GM19351 (cell line): ENCODE measurements around the gene ATXN1.
"Not testable (repeated sequence)": the region's sequence is repeated elsewhere in the genome, so short reads cannot be mapped to it uniquely, and the experiment has no call there.

Source experiments
- ATAC-seq: cut with Tn5 transposase; IDR thresholded peaks from one replicate; pipeline ENCODE4 v1.9.1; 2021; ENCODE audit warnings: mild to moderate bottlenecking, moderate library complexity; ENCODE audit not compliant: unreplicated experiment

Gene ATXN1

DNA sequence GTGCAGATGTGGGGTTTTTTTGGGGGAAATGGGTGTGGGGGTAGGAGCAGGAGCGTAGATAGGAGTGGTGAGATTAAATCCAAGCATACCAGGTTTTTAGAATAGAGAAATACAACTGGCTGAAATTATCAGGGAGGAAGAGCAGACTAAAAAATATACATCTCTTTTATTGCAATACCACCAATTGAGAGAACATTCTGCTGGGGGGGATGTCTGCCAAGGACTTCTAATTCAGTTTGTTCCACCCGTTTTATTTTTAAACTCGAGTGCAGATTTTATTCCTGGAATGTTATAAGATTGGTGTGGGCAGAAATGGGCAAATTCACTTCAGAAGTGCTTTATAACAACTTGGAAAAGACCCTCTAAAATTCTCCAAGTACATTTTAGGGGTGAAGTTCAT lies 330.2 kb downstream of the ATXN1 start:
- ATAC-seq, result no peak

DNA sequence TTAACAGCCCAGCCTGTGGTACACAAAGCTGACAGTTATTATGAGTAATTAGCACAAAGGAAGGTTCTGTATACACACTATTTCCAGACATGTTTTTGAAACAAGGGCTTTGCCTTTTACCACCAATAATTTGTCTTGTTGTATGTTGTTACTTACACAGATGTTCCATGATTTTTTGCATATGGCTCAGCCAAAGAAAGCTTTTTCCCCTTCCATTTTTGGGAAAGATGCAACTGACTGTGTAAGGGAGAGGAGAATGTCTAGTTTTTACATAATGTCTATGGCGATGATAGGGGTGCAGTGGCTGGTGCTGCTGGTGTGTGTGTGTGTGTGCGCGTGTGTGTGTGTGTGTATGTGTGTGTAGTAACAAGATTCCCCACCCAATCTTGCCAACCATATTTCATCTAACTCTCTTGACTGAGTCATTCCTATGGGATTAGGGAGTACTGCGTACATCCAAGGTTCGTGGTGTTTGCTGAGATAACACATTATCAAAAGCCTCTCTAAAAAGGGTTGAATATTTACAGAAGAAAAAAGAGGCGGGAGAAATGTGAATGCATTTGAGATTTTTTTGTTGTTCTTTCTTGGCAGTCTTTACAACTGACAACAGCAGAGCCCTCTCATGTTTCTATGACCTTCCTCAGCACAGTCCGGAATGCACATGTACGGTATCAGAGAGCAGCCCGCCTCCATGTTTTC lies 330.7 kb downstream of the ATXN1 start:
- no peak for ATAC-seq

DNA sequence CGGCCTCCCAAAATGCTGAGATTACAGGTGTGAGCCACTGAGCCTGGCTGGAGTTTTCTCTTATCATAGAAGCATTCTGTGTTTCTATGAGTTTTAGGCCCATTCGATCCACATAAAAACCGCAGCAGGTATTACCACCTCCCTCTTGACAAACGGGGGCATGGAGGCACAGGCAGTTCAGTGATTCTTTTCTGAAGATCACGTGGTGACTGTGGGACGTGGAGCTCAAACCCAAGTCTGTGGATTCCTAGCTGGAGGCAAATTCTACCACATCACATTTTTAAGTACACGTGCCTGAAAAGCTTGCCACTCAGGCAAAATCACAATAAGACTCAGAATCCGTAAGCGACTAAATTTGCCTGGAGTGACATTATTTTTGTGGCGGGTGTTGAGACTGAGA lies 331.6 kb downstream of the ATXN1 start:
- no peak for ATAC-seq

GRCh38 chr6:16427124-16427523 lies 334.1 kb downstream of the ATXN1 start:
- no peak for ATAC-seq

- no peak for ATAC-seq
Observed at GRCh38 chr6:16425881-16426615, 335.2 kb downstream of the ATXN1 start.

- ATAC-seq, result peak; percentile 25
Observed at GRCh38 chr6:16421462-16421960, 339.7 kb downstream of the ATXN1 start.

DNA sequence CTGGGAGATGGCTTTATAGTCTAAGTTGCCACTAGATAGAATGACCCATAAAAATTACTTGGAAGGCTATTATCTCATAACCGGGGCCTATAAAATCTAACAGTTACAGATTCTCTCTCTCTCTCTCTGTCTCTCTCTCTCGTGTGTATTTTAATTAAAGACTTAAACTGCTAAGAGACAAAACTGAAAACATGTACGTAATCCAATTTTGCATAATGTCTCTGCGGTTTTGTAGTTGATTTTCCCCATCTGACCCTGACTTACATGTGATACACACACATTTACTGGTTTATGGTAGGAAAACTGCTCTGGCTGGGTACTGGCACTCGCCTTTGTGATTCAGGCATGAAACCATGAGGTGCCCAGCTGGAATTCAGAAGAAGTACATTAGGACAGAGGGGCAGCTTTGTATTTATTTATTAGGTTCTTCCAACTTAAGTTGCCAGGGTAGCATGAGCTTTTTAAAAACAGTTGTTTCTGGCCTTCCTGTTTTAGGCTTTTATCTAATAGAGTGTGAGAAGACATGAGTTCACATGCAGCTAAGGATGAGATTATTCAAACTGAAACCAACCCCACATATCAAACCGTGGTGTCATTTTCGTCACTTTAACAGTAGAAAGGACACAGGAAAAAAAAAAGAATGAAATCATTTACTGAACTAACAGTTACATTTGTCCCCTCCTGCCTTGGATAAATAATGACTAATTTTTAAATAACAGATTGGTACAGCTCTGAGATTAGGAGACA lies 340.4 kb downstream of the ATXN1 start:
- ATAC-seq, result peak; percentile 65

DNA sequence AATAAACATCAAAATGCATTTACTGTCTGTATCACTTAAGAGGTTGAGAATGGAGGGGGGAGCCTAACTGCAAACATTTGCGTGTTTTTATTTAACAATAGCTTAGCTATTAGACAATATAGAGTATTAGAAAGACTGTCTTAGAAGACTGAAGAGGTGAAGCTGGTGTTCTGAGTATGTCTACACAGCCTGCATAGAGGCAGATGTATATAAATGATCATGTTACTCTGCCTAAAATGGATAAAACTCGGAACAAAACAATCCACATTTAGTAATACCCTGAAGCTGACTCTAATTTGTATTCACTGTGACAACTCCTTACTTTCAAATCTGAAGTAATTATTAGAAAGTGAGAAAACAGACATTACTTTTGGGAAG lies 340.9 kb downstream of the ATXN1 start:
- peak; percentile 10 for ATAC-seq

GRCh38 chr6:16419636-16420336 lies 341.5 kb downstream of the ATXN1 start:
- ATAC-seq, result peak; percentile 63

DNA sequence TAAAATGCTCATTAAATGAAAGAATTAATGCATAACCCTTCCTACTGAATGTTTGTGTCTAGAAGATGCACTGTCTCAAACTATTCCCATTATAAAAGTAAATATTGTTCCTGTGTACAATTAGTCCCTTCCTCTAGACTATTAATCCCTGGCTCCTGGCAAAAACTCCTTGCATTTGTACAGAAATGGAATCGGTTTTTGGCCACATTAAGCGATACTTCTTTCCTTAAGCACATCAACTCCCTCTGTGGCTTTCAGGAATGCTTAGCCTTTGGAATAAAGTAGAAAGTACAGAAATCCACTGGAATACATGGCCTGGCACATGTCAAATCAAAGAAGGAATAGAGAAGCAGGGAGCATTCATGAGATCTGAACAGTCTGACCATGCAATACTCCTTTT lies 343.1 kb downstream of the ATXN1 start:
- no peak for ATAC-seq

- no peak for ATAC-seq
Observed at GRCh38 chr6:16415677-16416076, 345.6 kb downstream of the ATXN1 start.

- ATAC-seq, result peak; percentile 76
Observed at GRCh38 chr6:16414205-16414604, 347.1 kb downstream of the ATXN1 start.

DNA sequence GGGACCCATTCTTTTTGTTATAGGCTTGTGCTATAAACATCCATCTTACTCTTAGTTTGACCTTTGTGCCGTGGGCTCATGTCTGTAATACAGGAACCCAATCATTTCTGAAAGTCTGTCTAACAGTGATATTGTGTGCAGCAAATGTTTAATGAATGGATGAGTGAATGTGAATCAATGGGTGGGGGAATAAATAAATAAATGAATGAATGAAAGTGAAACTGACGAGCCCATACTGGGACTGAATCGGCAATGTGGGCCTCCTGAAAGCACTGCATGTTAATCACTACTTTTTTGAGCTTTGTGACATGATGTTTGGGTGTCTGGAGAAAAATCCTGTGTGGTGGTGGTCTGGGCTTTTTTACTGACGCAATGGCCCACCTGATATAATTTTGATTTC lies 347.9 kb downstream of the ATXN1 start:
- peak; percentile 47 for ATAC-seq

DNA sequence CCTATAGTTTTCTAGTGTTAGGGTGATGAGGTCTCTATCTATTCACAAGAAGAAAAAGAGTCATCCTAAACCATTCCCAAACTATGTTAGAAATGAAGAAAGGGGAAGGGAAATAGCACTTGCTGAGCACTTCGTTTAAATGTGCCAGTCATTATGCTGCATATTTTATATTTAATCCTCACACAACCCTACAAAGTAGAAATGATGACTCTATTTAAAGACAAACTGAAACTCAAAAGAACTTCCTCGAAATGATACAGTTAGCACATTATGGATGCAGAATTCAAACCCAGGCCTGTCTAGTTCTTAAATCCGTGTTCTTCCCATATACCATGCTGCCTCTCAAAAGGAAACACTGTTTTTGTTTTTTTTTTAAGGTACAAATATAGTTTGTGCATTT lies 348.3 kb downstream of the ATXN1 start:
- ATAC-seq, result no peak

DNA sequence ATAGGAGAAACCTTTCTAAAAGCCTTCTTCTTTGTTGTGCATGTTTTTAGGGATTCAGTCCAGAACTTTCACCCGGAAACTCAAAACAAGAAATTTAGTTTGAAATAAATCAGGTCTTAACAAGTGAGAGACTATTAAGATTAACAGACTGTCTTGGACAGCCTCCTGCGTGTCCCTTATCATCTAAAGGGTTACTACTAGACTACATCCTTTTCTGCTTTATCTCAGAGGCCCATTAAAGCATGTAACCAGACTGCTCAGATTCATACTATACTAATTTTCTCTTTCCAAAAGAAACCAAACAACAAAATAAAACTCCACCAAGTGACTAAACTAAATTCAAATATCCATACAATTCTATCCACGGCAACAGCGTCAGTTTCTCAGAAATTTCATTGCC lies 349.1 kb downstream of the ATXN1 start:
- no peak for ATAC-seq

DNA sequence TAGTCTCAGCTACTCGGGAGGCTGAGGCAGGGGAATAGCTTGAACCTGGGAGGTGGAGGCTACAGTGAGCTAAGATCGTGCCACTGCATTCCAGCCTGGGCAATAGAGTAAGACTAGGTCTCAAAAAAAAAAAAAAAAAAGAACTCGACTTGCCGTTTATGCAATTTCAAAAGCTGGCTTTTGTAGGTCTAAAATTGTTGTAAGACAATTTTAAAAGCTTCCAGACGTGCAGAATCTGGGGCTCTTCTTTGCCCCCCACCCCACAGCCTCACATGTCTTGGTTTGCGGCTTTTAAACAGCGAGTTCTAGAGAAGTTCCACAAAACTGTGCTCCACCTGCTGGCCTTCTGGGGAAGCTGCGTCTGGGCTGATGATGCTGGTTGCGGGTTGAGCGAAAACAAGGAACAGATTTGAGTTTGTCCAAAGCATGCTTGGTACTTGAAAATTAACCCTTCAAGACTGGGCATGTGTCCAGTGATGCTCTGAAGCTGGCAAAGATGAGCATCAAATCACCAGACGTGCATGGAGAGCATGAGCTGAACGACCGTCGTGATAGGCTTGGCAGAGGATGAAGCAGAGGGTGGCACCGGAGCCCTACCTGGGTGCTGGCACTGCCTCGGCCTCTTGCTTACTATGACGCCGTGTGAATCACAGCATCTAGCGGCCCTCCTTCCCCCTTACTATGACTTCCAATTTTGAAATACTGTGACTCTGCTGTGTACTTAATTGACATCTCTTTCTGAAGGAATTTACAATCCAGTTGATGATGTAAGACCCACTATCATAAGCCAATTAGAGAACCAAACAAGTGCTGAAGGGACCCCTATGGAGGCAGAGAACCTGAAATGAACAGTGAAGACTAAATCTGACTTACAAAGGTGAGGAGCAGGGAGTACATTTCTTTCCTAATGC lies 351.5 kb downstream of the ATXN1 start:
- ATAC-seq, result no peak

DNA sequence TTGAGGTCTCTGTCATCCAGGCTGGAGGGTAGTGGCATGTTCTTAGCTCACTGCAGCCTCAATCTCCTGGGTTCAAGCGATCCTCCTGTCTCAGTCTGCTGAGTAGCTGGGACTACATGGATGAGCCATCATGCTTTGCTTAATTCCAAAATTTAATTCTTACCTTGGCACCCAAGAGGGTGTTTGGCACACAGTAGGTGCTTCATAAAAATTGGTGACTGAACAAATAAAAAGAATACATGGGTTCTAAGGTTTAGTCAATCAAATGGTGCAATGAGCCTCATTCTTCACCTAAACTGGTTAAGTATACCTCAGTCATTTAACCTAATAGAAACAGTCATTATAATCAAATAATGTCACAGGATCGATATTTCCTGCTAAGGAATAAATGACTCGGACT lies 352.5 kb downstream of the ATXN1 start:
- ATAC-seq, result no peak

GRCh38 chr6:16406966-16407365 lies 354.3 kb downstream of the ATXN1 start:
- ATAC-seq, result no peak

DNA sequence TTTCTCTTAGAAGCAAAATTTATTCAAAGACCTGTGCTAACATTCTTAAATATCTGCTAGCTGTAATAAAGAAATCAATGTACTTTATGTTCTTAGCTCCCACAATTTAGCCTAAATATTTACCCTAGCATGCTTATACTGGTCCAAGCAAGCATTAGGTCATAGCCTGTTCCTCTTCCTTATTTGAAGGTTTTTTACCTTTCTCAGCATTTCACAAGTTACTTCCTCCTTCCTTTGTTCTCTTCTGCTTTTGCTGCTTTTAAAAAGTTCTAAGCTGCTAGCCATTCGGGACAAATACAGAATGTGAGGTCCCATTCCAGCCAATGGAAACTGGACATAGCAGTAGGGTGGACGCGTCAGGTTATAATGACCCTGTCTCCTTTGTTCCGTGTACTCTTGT lies 354.7 kb downstream of the ATXN1 start:
- ATAC-seq, result not testable (repeated sequence)

GRCh38 chr6:16405375-16405774 lies 355.9 kb downstream of the ATXN1 start:
- no peak for ATAC-seq
